Lower leg skin (tissue), 4 donors: Measurements from ENCODE around the gene LDB2. TPM values are rescaled to one million over a fixed set of nuclear protein-coding genes. Genes with fewer than 3 reads are reported as not detected.

Source experiments
- DNase-seq, 2 donors: peaks; one replicate each; pipeline ENCODE4 v3.0.0-alpha.2; 2019; ENCODE audit warnings: low spot score in 2 of 2
- H3K4me3 ChIP-seq: fragments of 200-600 bp; sonication (generic); 2 replicates; pipeline ENCODE4 v1.5.1; 2017; ENCODE audit warnings: mild to moderate bottlenecking, low read depth; ENCODE audit not compliant: poor library complexity, severe bottlenecking
- POLR2A ChIP-seq, 2 donors: fragments of 450-650 bp; IDR thresholded peaks; one replicate each; pipeline ENCODE4 v1.6.1; 2016 to 2017; ENCODE audit warnings: antibody characterized with exemption in 2 of 2, mild to moderate bottlenecking in 1 of 2, moderate library complexity in 1 of 2
- WGBS, 2 donors: methylation state at CpG; one replicate each; pipeline ENCODE4 v1.1.5; 2018; 5-methylcytosine and 5-hydroxymethylcytosine counted together
- intact Hi-C: fragments of 100-400 bp; cut with DNase I; formaldehyde crosslinking; loops from one replicate; pipeline ENCODE4 v1.15.0; 2023; ENCODE audit warnings: low total_unique reads
- total RNA-seq, 4 donors: library from RNA; depleted of rRNA; stranded (reverse); fragments of >200 nt; gene quantifications; one replicate each; pipeline ENCODE4 v1.1.0, GENCODE V29; 2016
- TF ChIP-seq, protein P1 (sequence below), 3 donors: fragments of 450-650 bp; IDR thresholded peaks; one replicate each; pipeline ENCODE4 v1.5.1; 2016; ENCODE audit warnings: antibody characterized with exemption in 3 of 3, mild to moderate bottlenecking in 3 of 3, moderate library complexity in 2 of 3

Gene LDB2
- total RNA-seq, 4 donors from 2014 or later = 5.4 to 14.0 (median 7.8) TPM

DNA sequence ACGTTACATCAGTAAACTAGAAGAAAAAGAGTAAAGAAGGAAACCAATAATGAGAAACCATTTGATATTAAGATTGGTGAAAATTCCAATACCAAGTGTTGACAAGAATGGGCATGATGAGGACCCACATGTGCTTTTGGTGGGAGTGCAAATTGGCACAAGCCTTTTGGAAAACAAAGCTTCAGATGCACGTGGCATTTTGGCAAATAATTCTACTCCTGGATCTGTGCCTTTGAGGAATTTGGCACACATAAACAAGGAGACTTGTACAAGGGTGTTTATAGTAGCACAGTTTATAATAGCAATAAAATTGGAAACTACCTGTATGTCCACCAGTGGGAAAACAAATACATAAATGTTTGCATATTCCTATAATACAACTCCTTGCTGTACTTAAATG lies 347.9 kb downstream of the LDB2 start:
- intact Hi-C loops = no loop called here
- TF ChIP-seq, protein P1, sequence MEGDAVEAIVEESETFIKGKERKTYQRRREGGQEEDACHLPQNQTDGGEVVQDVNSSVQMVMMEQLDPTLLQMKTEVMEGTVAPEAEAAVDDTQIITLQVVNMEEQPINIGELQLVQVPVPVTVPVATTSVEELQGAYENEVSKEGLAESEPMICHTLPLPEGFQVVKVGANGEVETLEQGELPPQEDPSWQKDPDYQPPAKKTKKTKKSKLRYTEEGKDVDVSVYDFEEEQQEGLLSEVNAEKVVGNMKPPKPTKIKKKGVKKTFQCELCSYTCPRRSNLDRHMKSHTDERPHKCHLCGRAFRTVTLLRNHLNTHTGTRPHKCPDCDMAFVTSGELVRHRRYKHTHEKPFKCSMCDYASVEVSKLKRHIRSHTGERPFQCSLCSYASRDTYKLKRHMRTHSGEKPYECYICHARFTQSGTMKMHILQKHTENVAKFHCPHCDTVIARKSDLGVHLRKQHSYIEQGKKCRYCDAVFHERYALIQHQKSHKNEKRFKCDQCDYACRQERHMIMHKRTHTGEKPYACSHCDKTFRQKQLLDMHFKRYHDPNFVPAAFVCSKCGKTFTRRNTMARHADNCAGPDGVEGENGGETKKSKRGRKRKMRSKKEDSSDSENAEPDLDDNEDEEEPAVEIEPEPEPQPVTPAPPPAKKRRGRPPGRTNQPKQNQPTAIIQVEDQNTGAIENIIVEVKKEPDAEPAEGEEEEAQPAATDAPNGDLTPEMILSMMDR (IDR thresholded peaks at IDR 0.05) = no peak
- TF ChIP-seq POLR2A (IDR thresholded peaks at IDR 0.05) = no peak
- DNase-seq = no peak
- WGBS, 2 donors = 45 to 54% methylated on average over 2 of the region's 2 CpGs
- no peak overlapping the region for H3K4me3 ChIP-seq

- TF ChIP-seq, protein P1 (IDR thresholded peaks at IDR 0.05) = no peak
- TF ChIP-seq POLR2A (IDR thresholded peaks at IDR 0.05) = no peak
- intact Hi-C loops = no loop called here
- 76 to 78% methylated on average over 7 of the region's 7 CpGs for WGBS, 2 donors
- DNase-seq = no peak
- no peak overlapping the region for H3K4me3 ChIP-seq
Observed at GRCh38 chr4:16545656-16546055, 352.8 kb downstream of the LDB2 start.

DNA sequence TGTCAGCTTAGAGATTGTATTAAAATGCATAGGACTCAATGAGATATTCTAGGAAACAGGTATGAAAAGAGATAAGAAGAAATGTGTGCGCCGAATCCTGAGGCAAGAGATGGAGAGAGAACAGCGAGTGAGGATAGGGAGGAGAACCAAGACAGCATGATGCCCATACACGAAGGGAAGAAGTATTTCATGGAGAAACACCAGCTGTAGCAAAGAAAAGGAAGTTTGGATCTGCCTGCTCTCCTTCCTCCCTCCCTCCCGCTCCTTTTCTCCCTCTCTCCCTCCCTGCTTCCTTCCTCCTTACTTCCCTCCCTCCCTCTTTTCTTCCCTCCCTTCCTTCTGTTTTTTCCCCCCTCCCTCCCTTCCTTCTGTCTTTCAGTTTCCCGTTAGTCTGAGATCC lies 353.6 kb downstream of the LDB2 start:
- 79 to 82% methylated on average over 6 of the region's 6 CpGs for WGBS, 2 donors
- intact Hi-C loops = no loop called here
- DNase-seq = no peak
- H3K4me3 ChIP-seq = no peak overlapping the region
- no peak for TF ChIP-seq POLR2A (IDR thresholded peaks at IDR 0.05)
- TF ChIP-seq, protein P1 (IDR thresholded peaks at IDR 0.05) = no peak

- intact Hi-C loops = no loop called here
- DNase-seq = peak; percentile 24 to 85
- no peak for TF ChIP-seq POLR2A (IDR thresholded peaks at IDR 0.05)
- TF ChIP-seq, protein P1 (IDR thresholded peaks at IDR 0.05) = no peak
- H3K4me3 ChIP-seq = no peak overlapping the region
- 42 to 58% methylated on average over 6 of the region's 6 CpGs for WGBS, 2 donors
Observed at GRCh38 chr4:16544251-16544721, 354.2 kb downstream of the LDB2 start.

- TF ChIP-seq, protein P1 (IDR thresholded peaks at IDR 0.05) = no peak
- no peak for TF ChIP-seq POLR2A (IDR thresholded peaks at IDR 0.05)
- intact Hi-C loops = no loop called here
- WGBS, 2 donors = 88 to 94% methylated on average over 1 of the region's 1 CpG
- H3K4me3 ChIP-seq = no peak overlapping the region
- DNase-seq = no peak
Observed at GRCh38 chr4:16537926-16538325, 360.5 kb downstream of the LDB2 start.
